ENCODE measurements around the gene CD59.
A peak's percentile ranks its signal among the peaks of the same experiment; 100 is the strongest.
"Not testable (repeated sequence)": the region's sequence is repeated elsewhere in the genome, so short reads cannot be mapped to it uniquely, and the experiment has no call there.

CD59 gene

DNA sequence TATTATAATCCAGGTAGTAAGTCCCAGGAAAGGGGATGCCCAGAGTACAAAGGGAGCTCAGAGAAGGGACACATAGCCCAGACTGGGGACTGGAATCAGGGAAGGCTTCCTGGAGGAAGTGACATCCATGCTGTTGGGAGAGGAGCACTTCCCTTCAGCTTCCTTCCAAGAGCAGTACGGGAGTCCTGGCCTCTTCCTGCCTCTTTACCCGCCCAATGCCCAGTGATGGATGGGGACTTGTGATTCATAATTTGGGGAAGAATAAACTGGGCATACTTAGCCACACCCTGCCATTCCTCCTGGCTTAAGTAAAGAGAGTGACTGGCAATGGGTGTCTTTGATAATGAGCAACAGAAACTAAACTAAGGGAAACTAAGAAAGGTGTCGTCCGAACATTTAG lies 47.1 kb downstream of the CD59 start:
- TF ChIP-seq GATA1 (IDR thresholded peaks at IDR 0.05; ENCODE audit: low read depth, low read length) (no peak), POLR2A (IDR thresholded peaks at IDR 0.05; ENCODE audit: low read length) (no peak)

DNA sequence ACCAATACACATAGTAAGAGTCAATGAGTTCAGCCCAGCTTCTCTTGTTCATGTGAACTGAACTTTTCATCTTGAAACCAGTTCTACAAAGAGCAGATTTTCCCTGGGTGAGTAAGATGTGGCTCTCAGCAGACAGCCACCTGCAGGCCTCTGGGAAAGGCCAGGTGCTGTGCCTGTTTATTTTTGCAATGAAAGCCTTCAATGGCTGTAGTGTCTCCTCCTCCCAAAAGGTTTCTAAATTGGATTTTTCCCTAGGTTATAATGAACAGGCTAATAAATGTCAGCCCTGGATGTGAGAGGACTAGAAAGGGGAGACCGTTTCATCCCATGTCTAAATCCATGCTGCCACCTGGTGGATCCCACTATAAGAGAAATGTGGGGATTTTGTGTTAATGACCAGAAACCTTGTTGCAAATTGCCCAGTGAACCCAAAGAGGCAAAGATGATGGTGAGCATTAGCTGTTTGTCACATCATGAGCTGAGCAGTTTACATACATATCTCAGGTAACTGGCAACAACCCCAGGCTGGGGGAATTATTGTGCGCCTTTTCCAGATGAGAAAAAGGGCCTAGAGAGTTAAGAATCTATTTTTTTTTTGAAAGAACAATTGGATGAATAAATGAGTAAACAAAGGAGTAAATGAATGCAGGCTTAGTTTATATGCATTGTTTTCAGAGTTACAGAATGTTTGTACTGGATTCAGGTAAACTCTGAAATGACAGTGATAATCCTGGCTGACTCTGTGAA lies 48.3 kb downstream of the CD59 start:
- DNase-seq, result peak; percentile 32 to 48
- TF ChIP-seq GATA1 (IDR thresholded peaks at IDR 0.05; ENCODE audit: low read depth, low read length) (no peak), POLR2A (IDR thresholded peaks at IDR 0.05; ENCODE audit: low read length) (no peak)

More for the DNA sequence above, 47.1 kb downstream of the CD59 start:
- no peak for DNase-seq

DNA sequence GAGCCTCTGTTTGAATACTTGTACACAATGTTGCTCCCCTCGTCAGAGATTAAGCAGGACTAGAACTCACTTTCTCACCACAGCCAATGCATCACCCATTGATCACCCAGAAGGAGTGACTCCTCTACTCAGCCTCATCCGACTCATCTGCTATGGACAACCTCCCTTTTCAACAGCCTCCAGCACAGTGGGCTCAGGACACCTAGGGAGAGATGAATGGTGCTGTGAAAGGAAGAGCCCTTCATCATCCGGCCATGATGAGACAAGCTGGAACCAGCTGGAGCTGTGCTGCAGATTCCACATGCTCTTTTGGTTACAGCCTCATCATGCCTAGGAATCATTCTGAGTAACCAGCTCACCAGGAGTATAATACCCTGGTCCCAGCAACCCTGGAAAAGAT lies 51.1 kb downstream of the CD59 start:
- TF ChIP-seq GATA1 (IDR thresholded peaks at IDR 0.05; ENCODE audit: low read depth, low read length) (no peak), POLR2A (IDR thresholded peaks at IDR 0.05; ENCODE audit: low read length) (no peak)
- DNase-seq, result no peak

DNA sequence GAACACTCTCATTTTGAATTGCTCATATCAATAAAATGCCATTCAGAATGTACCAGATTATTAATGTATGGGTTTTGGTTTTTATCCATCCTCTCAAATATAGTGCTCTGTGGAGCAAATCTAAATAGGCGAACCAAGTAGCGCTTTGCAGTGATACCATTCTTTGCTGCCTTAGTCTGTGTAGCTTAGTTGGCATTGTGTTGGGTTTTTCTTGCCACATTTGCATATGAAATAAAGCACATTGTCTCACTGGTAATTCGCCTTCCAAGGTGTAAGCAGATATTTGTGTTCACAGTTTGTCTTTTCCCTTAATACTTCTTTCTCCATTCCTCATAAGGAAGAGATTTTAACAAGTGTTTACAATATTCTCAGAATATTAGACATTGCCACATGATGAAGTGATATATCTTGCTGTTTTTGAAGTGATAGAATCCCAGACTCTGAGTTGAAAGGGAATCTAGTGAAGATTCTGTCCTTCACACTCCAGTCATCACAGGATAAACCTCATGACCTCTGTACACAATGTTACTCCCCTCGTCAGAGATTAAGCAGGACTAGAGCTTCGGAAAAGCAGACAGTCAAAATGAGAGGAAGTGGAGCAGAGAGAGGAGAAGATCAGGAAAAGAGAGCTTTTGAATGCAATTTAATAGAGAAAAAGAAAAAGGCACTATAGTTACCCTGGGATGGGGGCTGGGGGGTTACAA lies 52.1 kb downstream of the CD59 start:
- DNase-seq, result no peak
- TF ChIP-seq GATA1 (IDR thresholded peaks at IDR 0.05; ENCODE audit: low read depth, low read length) (no peak), POLR2A (IDR thresholded peaks at IDR 0.05; ENCODE audit: low read length) (no peak)

DNA sequence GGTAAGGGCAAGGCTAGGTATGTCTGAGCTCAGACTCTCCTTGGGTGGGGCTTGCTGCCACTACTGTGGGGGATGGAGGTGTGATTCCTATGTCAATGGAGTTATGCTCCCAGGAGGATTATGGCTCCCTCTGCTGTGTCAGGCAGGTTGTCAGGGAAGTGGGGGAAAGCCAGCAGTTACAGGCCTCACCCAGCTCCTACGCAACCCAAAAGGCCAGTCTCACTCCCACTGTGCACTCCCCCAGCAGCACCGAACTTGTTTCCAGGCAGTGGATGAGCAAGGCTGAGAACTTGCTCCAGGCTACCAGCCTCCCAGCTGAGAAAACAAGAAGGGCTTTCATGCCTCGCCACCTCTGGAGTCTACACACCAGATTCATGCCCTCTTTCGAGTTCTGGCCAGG lies 53.8 kb downstream of the CD59 start:
- DNase-seq, result no peak
- no peak for TF ChIP-seq GATA1 (IDR thresholded peaks at IDR 0.05; ENCODE audit: low read depth, low read length)
- TF ChIP-seq POLR2A (IDR thresholded peaks at IDR 0.05; ENCODE audit: low read length), result no peak

DNA sequence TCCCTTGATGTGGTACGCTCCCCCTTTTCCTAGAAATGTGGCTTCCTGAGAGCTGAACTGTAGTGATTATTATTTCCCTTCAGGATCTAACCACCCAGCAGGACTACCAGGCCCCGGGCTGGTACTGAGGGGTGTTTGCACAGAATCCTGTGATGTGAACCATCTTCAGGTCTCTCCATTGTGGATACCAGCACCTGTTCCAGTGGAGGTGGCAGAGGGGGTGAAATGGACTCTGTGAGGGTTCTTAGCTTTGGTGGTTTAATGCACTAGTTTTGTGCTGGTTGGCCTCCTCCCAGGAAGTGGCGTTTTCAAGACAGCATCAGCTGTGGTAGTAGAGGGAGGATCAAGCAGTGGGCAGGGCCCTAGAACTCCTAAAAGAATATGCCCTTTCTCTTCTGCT lies 54.2 kb downstream of the CD59 start:
- TF ChIP-seq GATA1 (IDR thresholded peaks at IDR 0.05; ENCODE audit: low read depth, low read length) (no peak), POLR2A (IDR thresholded peaks at IDR 0.05; ENCODE audit: low read length) (no peak)
- no peak for DNase-seq

DNA sequence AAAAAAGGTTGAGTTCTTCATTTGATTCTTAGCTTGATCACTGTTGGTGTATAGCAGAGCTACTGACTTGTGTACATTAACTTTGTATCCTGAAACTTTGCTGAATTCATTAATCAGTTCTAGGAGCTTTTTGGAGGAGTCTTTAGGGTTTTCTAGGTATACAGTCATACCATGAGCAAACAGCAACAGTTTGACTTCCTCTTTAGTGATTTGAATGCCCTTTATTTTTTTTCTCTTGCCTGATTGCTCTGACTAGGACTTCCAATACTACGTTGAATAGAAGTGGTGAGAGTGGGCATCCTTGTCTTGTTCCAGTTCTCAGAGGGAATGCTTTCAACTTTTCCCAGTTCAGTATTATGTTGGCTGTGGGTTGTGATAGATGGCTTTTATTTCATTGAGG lies 57.6 kb downstream of the CD59 start:
- not testable (repeated sequence) for DNase-seq

DNA sequence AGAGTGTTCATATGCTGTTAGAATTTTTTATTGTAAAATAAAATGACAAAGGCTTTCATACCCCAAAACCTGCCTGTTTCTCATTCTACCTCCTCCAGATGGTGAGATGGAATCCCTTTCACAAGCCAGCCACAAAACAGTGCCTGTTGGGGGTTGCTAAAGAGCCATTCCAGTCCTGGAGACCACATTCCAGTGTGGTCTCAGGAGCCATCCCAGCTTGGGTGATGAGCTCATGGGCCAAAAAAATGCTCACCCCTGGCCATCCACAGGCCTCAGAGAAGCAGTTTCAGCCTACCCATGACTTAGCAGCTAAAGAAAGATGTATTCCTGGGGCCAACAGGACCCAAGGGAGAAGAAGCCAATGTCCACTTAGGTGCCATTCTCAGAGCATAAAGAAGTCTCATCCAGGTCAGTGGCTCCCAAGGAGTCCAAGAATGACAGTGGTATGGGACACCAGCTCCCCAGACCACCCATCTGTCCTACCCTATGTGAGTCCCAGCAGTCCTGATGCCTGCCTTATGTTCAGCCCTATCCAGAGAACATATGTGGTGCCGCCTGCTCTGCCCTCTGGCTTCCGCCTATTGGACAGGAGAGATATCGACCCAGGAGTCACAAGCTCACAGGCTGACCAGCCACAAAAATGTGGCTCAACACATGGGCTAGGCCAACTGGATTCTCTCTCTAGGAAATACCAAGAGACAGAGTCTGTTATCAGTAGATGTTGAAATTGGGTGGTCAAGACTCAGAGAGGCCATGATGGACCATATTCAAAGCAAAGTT lies 62.0 kb downstream of the CD59 start:
- no peak for DNase-seq
- TF ChIP-seq GATA1 (IDR thresholded peaks at IDR 0.05; ENCODE audit: low read depth, low read length) (no peak), POLR2A (IDR thresholded peaks at IDR 0.05; ENCODE audit: low read length) (no peak)

DNA sequence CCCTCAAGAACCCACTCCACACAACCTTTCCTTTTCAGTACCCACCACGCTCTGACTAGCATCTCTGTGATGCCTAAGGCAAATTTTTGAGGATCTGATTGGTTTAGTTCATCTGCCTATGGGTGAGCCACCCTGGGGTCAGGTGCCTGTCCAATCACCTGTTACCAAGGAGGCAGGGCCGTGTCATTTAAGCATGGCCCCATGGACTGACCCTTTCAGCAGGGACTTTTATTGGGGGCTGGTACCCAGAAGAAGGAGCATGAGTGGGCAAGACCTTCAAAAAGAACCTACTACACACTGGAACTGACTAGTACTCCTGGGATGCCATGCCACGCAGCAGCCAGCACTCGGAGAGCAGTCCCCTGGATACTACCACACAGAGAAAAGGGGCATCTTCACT lies 64.0 kb downstream of the CD59 start:
- TF ChIP-seq POLR2A (IDR thresholded peaks at IDR 0.05; ENCODE audit: low read length) (no peak), GATA1 (IDR thresholded peaks at IDR 0.05; ENCODE audit: low read depth, low read length) (no peak)
- DNase-seq, result no peak

DNA sequence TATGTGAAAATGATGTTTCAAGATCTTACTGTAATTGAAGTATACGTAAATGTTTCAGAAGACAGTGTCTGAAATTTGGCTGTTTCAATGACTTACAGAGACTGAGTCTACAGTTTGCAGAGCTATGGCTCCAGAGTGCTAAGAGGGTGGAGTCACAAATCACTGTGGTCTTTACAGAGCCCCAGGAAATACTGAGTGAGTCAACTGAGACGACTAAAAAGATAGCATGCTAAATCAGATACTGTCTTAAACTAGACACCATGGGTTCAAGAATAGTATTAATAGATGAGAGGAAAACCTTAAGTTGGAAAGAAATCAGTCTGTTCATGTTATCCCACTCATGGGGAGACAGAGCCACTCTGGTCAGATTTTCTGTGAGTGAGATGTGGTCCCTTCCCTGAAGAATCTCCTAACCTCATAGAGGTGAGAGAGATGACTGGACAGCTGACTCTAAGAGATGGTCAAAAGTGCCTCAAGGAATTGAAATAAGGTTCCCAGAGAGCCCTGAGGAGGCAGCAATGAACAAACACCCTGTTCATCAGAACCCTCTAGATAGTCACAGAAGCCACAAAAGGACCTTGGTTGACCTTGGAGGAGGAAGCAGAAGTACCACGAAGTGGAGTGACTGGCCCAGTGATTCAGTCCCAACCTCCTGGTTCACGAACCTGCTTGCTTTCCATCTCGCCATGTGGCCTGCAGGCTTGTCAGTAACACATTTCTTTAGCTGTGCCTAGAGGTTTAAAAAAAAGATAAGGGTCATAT lies 65.8 kb downstream of the CD59 start:
- TF ChIP-seq GATA1 (IDR thresholded peaks at IDR 0.05; ENCODE audit: low read depth, low read length) (no peak), POLR2A (IDR thresholded peaks at IDR 0.05; ENCODE audit: low read length) (no peak)
- no peak for DNase-seq

DNA sequence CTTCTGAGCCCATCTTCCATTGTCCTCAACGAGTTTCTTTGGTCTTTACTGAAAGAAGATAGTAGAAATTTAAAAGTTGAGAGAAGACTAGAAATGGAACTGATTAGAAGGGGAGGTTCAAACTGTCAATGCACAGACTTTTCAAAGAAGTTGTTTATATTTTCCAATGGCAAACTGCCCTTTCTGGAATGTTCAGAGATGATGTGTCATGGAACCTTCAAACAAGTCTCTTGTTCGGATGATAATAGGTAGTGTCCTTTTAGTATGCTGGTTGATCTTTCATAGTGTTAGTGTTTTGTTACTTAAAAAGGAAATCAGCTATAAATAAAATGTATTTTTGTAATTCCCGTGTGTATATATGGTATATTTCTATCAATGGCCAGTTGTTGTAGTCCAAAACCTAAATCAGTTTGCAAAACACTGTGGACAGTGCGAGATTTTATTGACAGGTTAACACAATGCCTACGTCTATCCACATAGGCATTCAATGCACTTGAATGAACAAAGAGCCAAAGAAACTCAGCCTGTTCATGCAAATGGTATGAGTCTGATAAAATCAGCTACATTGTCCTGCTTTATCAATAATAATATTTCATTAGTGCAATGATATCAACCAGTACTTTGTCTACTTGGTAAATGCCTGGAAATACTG lies 66.5 kb downstream of the CD59 start:
- TF ChIP-seq POLR2A (IDR thresholded peaks at IDR 0.05; ENCODE audit: low read length), result no peak
- no peak for TF ChIP-seq GATA1 (IDR thresholded peaks at IDR 0.05; ENCODE audit: low read depth, low read length)
- DNase-seq, result no peak

DNA sequence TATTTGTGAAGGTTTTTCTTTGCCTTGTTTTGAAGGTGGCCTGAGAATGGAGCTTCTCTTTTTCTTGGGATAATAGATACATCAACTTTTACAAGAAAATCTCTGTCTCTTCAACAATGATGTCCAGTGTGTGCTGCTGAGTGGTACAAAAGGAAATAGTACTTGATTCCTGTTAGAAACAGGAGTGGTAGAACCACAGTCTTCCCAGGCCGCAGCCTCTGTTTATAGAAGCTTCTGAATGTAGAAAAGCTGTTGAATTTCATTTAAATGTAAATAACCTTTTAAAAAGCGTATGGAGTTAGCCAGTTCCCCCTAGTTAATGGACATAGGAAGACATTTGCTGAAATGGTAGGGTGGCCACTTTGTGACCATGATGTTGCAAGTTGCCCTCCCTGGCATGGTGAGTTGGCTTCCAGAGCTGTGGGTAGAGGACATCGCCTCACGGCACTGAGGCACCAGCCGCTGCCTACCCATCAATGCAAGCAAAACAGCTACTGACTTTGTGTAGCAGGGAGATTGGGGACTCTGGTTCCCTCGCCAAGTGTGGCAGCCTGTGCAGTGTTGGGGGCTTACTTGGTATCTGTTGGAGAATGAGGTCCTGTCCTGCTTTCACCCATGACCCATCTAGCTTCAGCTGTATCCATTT lies 67.1 kb downstream of the CD59 start:
- TF ChIP-seq GATA1 (IDR thresholded peaks at IDR 0.05; ENCODE audit: low read depth, low read length) (no peak), POLR2A (IDR thresholded peaks at IDR 0.05; ENCODE audit: low read length) (no peak)
- no peak for DNase-seq

DNA sequence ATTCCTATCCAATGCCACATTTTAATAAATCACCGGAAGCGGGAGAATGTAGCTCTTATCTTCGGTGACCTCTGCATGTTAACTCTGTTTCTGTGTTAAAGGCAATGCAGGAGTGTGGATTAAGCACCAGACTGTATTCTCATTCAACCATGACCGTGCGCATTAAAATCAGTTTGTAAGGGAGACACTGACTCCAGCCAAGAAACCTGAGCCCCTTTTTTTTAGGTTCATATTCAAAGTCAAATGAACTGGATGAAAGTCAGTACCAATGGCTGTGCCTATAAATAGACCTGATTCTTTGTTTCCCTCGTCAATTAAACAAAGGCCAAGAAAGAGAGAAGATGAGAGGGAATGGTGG lies 67.8 kb downstream of the CD59 start:
- TF ChIP-seq GATA1 (IDR thresholded peaks at IDR 0.05; ENCODE audit: low read depth, low read length), result no peak
- no peak for TF ChIP-seq POLR2A (IDR thresholded peaks at IDR 0.05; ENCODE audit: low read length)
- no peak for DNase-seq

Measured in erythroblast (primary cell).